ENCODE data around the gene NEMF.
"Not testable (repeated sequence)": the region's sequence is repeated elsewhere in the genome, so short reads cannot be mapped to it uniquely, and the experiment has no call there.

The NEMF gene

DNA sequence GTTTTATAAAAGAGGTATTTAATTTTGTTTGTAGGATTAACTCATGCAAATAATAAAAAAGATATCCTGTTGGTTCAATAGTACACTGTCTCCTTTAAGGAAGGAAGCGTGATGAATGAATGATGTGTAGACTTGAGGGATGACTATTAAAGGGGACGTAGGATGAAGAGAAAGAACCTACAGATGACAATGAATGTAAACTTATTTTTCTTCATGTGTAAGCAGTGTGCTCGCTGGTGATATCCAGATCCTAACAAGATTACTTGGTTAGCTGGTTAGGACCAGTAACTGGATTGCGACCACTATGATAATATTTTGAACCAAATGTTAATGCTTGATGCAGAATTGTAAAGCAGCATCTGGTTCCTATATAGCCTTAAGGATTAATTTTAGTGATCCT, 42.9 kb upstream of the NEMF start:
- no peak for TF ChIP-seq GABPA (IDR thresholded peaks at IDR 0.05; ENCODE audit: low read depth)
- TF ChIP-seq POLR2AphosphoS5 (IDR thresholded peaks at IDR 0.05; ENCODE audit: low read depth): no peak
- TF ChIP-seq, protein P1, sequence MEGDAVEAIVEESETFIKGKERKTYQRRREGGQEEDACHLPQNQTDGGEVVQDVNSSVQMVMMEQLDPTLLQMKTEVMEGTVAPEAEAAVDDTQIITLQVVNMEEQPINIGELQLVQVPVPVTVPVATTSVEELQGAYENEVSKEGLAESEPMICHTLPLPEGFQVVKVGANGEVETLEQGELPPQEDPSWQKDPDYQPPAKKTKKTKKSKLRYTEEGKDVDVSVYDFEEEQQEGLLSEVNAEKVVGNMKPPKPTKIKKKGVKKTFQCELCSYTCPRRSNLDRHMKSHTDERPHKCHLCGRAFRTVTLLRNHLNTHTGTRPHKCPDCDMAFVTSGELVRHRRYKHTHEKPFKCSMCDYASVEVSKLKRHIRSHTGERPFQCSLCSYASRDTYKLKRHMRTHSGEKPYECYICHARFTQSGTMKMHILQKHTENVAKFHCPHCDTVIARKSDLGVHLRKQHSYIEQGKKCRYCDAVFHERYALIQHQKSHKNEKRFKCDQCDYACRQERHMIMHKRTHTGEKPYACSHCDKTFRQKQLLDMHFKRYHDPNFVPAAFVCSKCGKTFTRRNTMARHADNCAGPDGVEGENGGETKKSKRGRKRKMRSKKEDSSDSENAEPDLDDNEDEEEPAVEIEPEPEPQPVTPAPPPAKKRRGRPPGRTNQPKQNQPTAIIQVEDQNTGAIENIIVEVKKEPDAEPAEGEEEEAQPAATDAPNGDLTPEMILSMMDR (IDR thresholded peaks at IDR 0.05; ENCODE audit: insufficient read depth, low read length): no peak
- no peak for TF ChIP-seq REST (IDR thresholded peaks at IDR 0.05; ENCODE audit: insufficient replicate concordance, low read depth)
- TF ChIP-seq SPI1 (IDR thresholded peaks at IDR 0.05; ENCODE audit: borderline replicate concordance, low read depth): no peak
- peak overlapping the region; percentile 98 for H3K27ac ChIP-seq (replicated peaks)
- no peaks in the 10 kb centered on the region for H3K27me3 ChIP-seq (ENCODE audit: insufficient read depth, poor library complexity, severe bottlenecking)
- no peak for DNase-seq (ENCODE audit: low read depth in 1 of 2, low spot score in 1 of 2)
- H3K4me3 ChIP-seq (replicated peaks; ENCODE audit: insufficient read depth, low read length): peak overlapping the region; percentile 80

DNA sequence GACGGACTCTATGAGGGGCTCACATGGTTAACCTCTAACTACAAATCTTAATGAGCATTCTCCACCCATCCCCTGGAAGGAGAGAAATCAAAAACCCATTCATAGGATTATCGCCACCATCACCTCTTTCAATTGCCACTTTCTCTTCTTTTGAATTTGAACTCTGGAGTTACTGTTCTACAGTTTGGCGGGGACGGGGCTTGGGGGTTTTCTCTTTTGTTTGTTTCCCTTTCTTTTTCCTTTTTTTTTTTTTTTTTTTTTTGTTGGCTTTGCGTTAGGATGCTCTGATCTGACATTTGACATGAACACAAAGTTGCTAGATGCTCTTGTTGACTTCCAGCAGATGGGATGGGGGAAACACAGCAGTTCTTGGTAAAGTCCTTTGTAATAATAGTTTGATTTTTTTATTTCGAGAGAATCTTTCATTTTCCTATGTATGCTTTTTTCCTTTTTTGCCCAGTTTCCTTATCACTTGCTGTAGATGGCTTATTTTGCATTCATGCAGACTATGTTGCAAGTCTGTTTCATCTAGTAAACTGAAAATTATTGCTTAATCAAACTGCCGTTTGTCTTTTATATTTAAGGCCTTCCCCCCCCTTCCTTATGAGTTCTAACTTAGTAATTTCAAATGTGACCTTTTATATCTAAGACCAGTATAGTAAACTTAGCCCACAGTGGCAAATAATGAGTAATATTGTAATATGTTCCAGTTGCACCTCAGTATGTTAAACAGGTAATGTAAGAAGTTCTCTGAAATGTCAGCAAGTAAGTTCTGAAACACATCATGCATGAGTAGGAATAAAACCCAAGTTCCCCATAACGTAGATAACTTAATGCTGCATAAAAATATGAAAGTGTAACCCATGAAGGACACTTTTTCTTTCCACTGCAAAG, 41.9 kb upstream of the NEMF start:
- DNase-seq (ENCODE audit: low read depth in 1 of 2, low spot score in 1 of 2); H3K27me3 ChIP-seq (ENCODE audit: insufficient read depth, poor library complexity, severe bottlenecking): not testable (repeated sequence)
- peak overlapping the region; percentile 80 for H3K4me3 ChIP-seq (replicated peaks; ENCODE audit: insufficient read depth, low read length)
- H3K27ac ChIP-seq (replicated peaks): peak overlapping the region; percentile 98

GRCh38 chr14:49893309-49894213, 41.0 kb upstream of the NEMF start:
- Histone ChIP-seq H3K4me3 (replicated peaks; ENCODE audit: insufficient read depth, low read length) (peak overlapping the region; percentile 80), H3K27me3 (ENCODE audit: insufficient read depth, poor library complexity, severe bottlenecking) (no peaks in the 10 kb centered on the region), H3K27ac (replicated peaks) (peak overlapping the region; percentile 98)
- TF ChIP-seq SPI1 (IDR thresholded peaks at IDR 0.05; ENCODE audit: borderline replicate concordance, low read depth): no peak
- no peak for TF ChIP-seq GABPA (IDR thresholded peaks at IDR 0.05; ENCODE audit: low read depth)
- no peak for TF ChIP-seq POLR2AphosphoS5 (IDR thresholded peaks at IDR 0.05; ENCODE audit: low read depth)
- TF ChIP-seq, protein P1 (IDR thresholded peaks at IDR 0.05; ENCODE audit: insufficient read depth, low read length): no peak
- no peak for TF ChIP-seq REST (IDR thresholded peaks at IDR 0.05; ENCODE audit: insufficient replicate concordance, low read depth)
- DNase-seq (ENCODE audit: low read depth in 1 of 2, low spot score in 1 of 2): peak; percentile 55

Measured in HL-60 (cell line).